H1 (cell line): ENCODE measurements around the gene RBFOX1. TPM values are rescaled to one million over a fixed set of nuclear protein-coding genes. Genes with fewer than 3 reads are reported as not detected.

Experiments used
- JUND ChIP-seq: IDR thresholded peaks from 2 replicates; pipeline ENCODE4 v1.6.1; 2011; ENCODE audit warnings: mild to moderate bottlenecking, improper control_type of control experiment, low read length
- polyA plus RNA-seq, 7 experiments: library from polyadenylated mRNA; depleted of rRNA in 3 of 7; stranded (reverse) in 5 of 7; unstranded in 2 of 7; fragments of >200 nt in 5 of 7; fragments of 200-250 nt in 2 of 7; gene quantifications; 1 replicate in 5 of 7; 2 replicates in 1 of 7; 4 replicates in 1 of 7; pipeline versions ENCODE4 v1.2.1 to v1.2.3, GENCODE V29; 2011 to 2013; ENCODE audit warnings: missing spikeins in 2 of 7, mixed read lengths in 2 of 7
- total RNA-seq: library from RNA; stranded (reverse); fragmentation: NEBNext Ultra II Directional; extraction: Animal tissue kit (Norgen Biotek cat#: 25700); gene quantifications from 2 replicates; pipeline ENCODE4 v1.2.1, GENCODE V29; 2021

RBFOX1 gene
- total and polyA plus RNA-seq, 2 of the 8 experiments (the other 6 are each of a cell fraction or from before 2014, with no cell fraction given) = 1.7 to 2.8 TPM

GRCh38 chr16:7426161-7426560 lies 93.5 kb downstream of the RBFOX1 start (continued):
- TF ChIP-seq JUND = no peak
